Stimulated activated naive CD8-positive, alpha-beta T cell treated with anti-CD3 and anti-CD28 coated beads, Interleukin-15, Interleukin-2, amounts not matched to agents 100 ng/mL and 50 ng/mL, for 24 hours (primary cell): ENCODE data around the gene KIAA1958.

Experiments
- H3K27ac Mint-ChIP-seq: one replicate; pipeline ENCODE4 v1.8.0; 2021; ENCODE audit warnings: mild to moderate bottlenecking, mixed read lengths
- H3K27me3 Mint-ChIP-seq: one replicate; pipeline ENCODE4 v1.8.0; 2021; ENCODE audit warnings: mixed read lengths
- H3K36me3 Mint-ChIP-seq: one replicate; pipeline ENCODE4 v1.8.0; 2021; ENCODE audit warnings: low read depth, mixed read lengths
- H3K4me1 Mint-ChIP-seq: one replicate; pipeline ENCODE4 v1.8.0; 2021; ENCODE audit warnings: low read depth, mixed read lengths
- H3K4me3 Mint-ChIP-seq: one replicate; pipeline ENCODE4 v1.8.0; 2021; ENCODE audit warnings: mild to moderate bottlenecking, mixed read lengths
- H3K9me3 Mint-ChIP-seq: one replicate; pipeline ENCODE4 v1.8.0; 2021; ENCODE audit warnings: mixed read lengths

The KIAA1958 gene

GRCh38 chr9:112479221-112479620 lies 7.4 kb upstream of the KIAA1958 start:
- H3K27ac Mint-ChIP-seq, result no peak overlapping the region
- no peaks in the 10 kb centered on the region for H3K27me3 Mint-ChIP-seq
- H3K36me3 Mint-ChIP-seq, result peaks cover 8% of the 10 kb centered on the region
- H3K4me1 Mint-ChIP-seq, result no peaks in the 10 kb centered on the region
- H3K9me3 Mint-ChIP-seq, result peaks cover 3% of the 10 kb centered on the region
- no peak overlapping the region for H3K4me3 Mint-ChIP-seq

DNA sequence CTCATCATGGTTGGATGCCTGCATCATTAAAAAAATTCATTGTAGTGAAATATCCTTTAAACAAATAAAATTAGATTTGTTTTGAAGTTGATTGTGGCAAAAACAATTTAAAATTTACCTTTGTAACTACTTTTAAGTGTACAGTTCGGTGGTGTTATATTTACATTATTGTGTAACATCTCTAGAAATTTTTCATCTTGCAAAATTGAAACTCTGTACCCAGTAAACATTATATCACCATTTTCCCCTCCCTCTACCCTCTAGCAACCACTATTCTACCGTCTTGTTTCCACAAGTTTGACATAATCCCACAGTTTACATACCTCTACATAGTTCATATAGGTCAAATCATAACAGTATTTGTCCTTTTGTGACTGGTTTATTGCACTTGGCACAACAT lies 2.0 kb upstream of the KIAA1958 start:
- Mint-ChIP-seq H3K27me3 (no peaks in the 10 kb centered on the region), H3K36me3 (peaks cover 8% of the 10 kb centered on the region), H3K9me3 (no peaks in the 10 kb centered on the region), H3K27ac (no peak overlapping the region), H3K4me1 (peaks cover 34% of the 10 kb centered on the region), H3K4me3 (no peak overlapping the region)

- Mint-ChIP-seq H3K4me1 (peaks cover 43% of the 10 kb centered on the region), H3K36me3 (peaks cover 8% of the 10 kb centered on the region), H3K27me3 (no peaks in the 10 kb centered on the region), H3K4me3 (peak overlapping the region; percentile 98), H3K9me3 (no peaks in the 10 kb centered on the region), H3K27ac (no peak overlapping the region)
These were observed 1.1 kb upstream of the KIAA1958 start for GRCh38 chr9:112485574-112485973.

DNA sequence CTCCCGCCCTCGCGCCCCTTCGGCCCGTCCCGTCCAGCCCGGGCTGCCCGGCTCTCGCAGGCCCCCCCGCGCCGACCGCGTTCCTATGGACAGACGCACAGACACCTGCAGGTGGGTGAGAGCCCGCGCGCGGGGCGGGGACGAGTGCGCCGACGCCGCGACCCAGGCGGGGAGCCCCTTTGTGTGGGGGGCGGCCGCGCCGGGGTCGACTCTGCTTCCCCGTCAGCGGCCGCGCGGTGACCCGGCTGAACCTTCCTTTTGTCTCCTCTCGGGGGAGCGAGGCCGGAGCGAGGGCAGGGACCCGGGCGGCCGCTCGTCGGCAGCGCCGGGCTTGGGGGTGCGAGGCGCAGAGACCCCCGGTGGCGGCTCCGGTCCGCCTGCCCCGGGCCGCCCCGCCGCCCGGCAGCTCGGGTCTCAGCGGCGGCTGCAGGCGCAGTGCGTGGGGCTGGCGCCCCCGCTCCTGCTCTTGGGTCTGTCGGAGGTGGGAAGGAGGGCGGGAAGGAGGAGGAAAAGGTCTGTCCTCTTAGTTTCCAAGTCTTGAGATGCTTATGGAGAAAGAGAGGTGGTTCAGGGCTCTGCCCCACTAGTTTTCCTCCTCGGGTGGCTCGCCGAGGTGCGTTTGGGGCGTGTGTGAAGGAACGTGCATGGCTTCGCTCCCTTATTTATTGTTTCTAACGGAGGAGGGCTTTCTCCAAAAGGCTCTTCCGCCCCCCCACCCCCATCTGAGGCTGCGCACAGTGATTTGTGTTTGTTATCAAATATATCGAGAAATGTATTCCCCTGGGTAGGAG lies 576 bp downstream of the KIAA1958 start:
- H3K9me3 Mint-ChIP-seq, result no peaks in the 10 kb centered on the region
- H3K27ac Mint-ChIP-seq, result peak overlapping the region; percentile 80
- peaks cover 9% of the 10 kb centered on the region for H3K36me3 Mint-ChIP-seq

DNA sequence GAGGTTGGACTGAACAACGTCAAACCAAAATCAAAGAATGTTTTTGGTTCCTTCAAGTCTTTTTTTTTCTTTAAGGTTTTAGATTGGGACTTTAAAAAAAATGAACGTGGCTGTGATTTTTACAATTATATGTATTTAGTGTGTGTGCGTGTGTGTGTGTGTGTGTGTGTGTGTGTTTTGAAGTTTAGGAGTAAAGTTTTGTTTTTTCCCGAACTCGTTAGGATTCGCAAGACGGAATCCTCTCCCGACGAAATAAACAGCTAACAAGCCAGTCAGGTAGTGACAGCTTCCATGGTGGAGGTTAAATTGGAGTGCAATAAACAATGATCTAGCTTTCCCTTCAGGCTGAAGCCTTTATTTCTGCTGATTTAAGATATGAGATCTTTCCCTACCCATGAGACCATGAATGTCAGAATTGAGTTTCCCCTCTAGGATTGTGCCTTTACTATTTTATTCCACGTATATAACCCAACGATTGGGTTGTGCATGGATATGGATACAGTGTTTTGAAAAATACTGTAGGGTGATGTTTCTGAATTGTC lies 1.2 kb downstream of the KIAA1958 start:
- peaks cover 15% of the 10 kb centered on the region for H3K36me3 Mint-ChIP-seq
- peak overlapping the region; percentile 93 for H3K4me3 Mint-ChIP-seq
- no peaks in the 10 kb centered on the region for H3K27me3 Mint-ChIP-seq
- H3K27ac Mint-ChIP-seq, result peak overlapping the region; percentile 80
- H3K9me3 Mint-ChIP-seq, result no peaks in the 10 kb centered on the region
- peaks cover 44% of the 10 kb centered on the region for H3K4me1 Mint-ChIP-seq

More for the DNA sequence above, 576 bp downstream of the KIAA1958 start:
- no peaks in the 10 kb centered on the region for H3K27me3 Mint-ChIP-seq
- H3K4me3 Mint-ChIP-seq, result peak overlapping the region; percentile 93
- peaks cover 44% of the 10 kb centered on the region for H3K4me1 Mint-ChIP-seq

DNA sequence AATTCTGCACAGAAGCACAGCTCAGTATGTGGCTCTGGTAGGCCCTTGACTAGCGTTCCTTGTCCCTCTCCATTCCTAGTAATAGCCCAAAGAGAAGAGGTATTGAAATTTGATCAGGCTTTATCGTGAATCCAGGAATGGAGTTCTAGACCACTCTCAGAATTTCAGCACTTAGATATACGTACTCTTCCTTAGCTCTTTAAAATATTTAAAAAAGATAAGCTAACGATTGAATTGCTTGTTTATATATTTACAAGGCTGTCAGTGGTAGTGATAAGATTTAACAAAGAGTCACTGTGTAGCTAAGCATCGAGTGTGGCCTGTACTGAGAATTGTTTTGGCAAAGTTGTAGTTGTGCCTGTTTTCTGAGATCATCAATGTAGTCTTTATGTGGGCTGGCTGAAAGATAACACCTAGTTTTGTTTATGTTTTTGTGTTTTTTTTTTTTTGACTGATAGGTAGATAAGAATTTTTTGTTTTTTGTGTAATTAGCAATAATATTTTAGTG lies 2.5 kb downstream of the KIAA1958 start:
- H3K27me3 Mint-ChIP-seq, result no peaks in the 10 kb centered on the region
- H3K27ac Mint-ChIP-seq, result peak overlapping the region; percentile 4
- H3K4me1 Mint-ChIP-seq, result peaks cover 44% of the 10 kb centered on the region
- peaks cover 27% of the 10 kb centered on the region for H3K36me3 Mint-ChIP-seq
- H3K9me3 Mint-ChIP-seq, result peaks cover 7% of the 10 kb centered on the region
- no peak overlapping the region for H3K4me3 Mint-ChIP-seq

GRCh38 chr9:112489876-112490666 lies 3.4 kb downstream of the KIAA1958 start:
- peaks cover 36% of the 10 kb centered on the region for H3K36me3 Mint-ChIP-seq
- H3K27ac Mint-ChIP-seq, result no peak overlapping the region
- H3K4me1 Mint-ChIP-seq, result peaks cover 45% of the 10 kb centered on the region
- H3K4me3 Mint-ChIP-seq, result no peak overlapping the region
- H3K27me3 Mint-ChIP-seq, result no peaks in the 10 kb centered on the region
- peaks cover 15% of the 10 kb centered on the region for H3K9me3 Mint-ChIP-seq

DNA sequence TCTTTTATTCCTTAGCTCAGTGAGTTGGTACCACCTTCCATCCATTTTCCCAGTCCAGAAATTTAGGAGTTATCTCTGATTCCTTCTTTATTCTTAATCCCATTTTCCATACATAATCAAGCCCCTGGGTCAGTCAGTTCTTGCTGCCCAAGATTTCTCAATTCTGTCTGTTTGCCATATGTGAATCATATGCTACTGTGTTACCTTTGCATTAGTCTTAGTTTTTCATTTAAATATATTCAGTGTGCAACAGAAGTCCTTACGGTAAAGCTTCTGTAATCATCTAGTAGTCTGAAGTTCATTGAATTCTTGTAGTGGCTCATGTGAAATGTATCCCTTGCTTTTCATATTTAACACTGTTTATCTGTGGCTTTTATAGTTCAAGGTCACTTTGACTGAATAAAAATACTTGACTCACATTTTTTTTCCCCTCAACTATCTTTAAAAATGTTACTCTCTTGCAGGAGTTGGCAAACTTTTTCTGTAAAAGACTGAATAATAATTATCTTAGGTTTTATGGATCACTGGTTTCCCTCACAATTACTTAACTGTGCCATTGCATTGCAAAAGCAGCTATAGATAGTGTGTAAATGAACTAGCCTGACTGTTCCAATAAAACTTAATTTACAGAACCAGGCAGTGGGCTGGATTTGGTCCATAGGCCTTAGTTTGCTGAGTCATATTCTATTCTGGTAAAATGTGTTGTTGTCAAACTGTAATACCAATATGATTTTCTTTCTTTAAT lies 6.9 kb downstream of the KIAA1958 start:
- no peaks in the 10 kb centered on the region for H3K27me3 Mint-ChIP-seq
- H3K9me3 Mint-ChIP-seq, result peaks cover 18% of the 10 kb centered on the region
- no peak overlapping the region for H3K27ac Mint-ChIP-seq
- peaks cover 33% of the 10 kb centered on the region for H3K4me1 Mint-ChIP-seq
- H3K36me3 Mint-ChIP-seq, result peaks cover 35% of the 10 kb centered on the region
- no peak overlapping the region for H3K4me3 Mint-ChIP-seq

- Mint-ChIP-seq H3K27me3 (no peaks in the 10 kb centered on the region), H3K4me3 (no peak overlapping the region), H3K27ac (no peak overlapping the region), H3K9me3 (peaks cover 18% of the 10 kb centered on the region), H3K4me1 (peaks cover 27% of the 10 kb centered on the region), H3K36me3 (peaks cover 35% of the 10 kb centered on the region)
These were observed 7.5 kb downstream of the KIAA1958 start for GRCh38 chr9:112494153-112494552.

DNA sequence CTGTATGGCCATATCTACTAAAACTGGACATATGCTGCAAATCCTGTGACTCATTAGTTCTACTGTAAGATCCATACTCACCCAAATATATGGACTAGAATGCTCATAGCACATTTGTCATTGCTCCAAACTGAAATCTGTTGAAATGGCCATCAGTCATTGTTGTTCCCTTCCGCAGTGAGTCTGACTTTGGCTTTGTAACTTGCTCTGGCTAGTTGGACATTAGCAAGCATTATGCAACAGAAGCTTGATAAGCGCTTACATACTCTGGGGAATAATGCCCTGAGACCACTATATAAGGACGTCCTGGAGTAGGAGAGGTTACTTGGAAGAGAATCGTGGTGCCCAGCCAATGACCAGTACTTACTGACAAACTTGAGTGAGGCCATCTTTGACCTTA lies 9.0 kb downstream of the KIAA1958 start:
- H3K9me3 Mint-ChIP-seq, result peaks cover 18% of the 10 kb centered on the region
- peaks cover 15% of the 10 kb centered on the region for H3K4me1 Mint-ChIP-seq
- no peak overlapping the region for H3K27ac Mint-ChIP-seq
- peaks cover 35% of the 10 kb centered on the region for H3K36me3 Mint-ChIP-seq
- H3K4me3 Mint-ChIP-seq, result no peak overlapping the region
- no peaks in the 10 kb centered on the region for H3K27me3 Mint-ChIP-seq

DNA sequence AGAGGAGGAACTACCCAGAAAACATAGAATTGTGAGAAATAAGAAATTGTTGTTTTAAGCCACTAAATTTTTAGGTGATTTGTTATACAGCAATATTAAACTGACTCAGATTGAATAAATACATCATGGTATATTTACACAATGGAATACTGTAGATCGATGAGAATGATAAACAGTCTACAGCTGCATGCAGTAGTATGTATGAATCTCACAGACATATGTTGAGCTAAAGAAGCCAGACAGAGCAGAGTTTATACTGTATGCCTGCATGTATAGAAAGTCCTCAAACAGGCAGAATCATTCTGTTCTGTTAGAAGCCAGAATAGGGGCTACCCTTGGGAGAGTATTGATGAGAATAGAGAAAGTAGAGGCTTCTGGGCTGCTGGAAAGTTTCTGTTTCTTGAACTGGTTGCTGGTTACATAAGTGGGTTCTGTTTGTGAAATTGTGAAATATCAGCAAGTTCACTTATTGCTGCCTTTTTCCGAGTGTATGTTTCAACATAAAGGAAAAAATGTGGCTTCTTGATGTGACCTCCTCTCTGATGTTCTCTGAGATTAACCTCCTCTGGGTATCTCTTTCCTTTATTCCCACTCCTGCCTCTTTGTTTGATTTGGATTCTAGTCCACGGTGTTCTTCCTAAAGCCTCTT lies 9.6 kb downstream of the KIAA1958 start:
- H3K36me3 Mint-ChIP-seq, result peaks cover 36% of the 10 kb centered on the region
- no peak overlapping the region for H3K27ac Mint-ChIP-seq
- H3K9me3 Mint-ChIP-seq, result peaks cover 18% of the 10 kb centered on the region
- H3K4me3 Mint-ChIP-seq, result no peak overlapping the region
- no peaks in the 10 kb centered on the region for H3K27me3 Mint-ChIP-seq
- peaks cover 14% of the 10 kb centered on the region for H3K4me1 Mint-ChIP-seq

GRCh38 chr9:112500842-112501241 lies 14.2 kb downstream of the KIAA1958 start:
- Mint-ChIP-seq H3K4me1 (peaks cover 9% of the 10 kb centered on the region), H3K9me3 (no peaks in the 10 kb centered on the region), H3K36me3 (peaks cover 6% of the 10 kb centered on the region), H3K4me3 (no peak overlapping the region), H3K27me3 (no peaks in the 10 kb centered on the region), H3K27ac (no peak overlapping the region)

- no peak overlapping the region for H3K27ac Mint-ChIP-seq
- H3K9me3 Mint-ChIP-seq, result no peaks in the 10 kb centered on the region
- H3K36me3 Mint-ChIP-seq, result peaks cover 6% of the 10 kb centered on the region
- peaks cover 5% of the 10 kb centered on the region for H3K4me1 Mint-ChIP-seq
- no peak overlapping the region for H3K4me3 Mint-ChIP-seq
- H3K27me3 Mint-ChIP-seq, result no peaks in the 10 kb centered on the region
These were observed 14.7 kb downstream of the KIAA1958 start for GRCh38 chr9:112501287-112501686.
